Right lobe of liver (tissue), 4 donors: ENCODE data around the gene ITCH.

Source experiments
- POLR2A ChIP-seq: fragments of 450-650 bp; IDR thresholded peaks from one replicate; pipeline ENCODE4 v1.6.1; 2017; ENCODE audit warnings: antibody characterized with exemption, mild to moderate bottlenecking
- TF ChIP-seq, protein P1 (sequence below), 4 donors: fragments of 200-600 bp in 3 of 4; fragments of 450-650 bp in 1 of 4; IDR thresholded peaks; one replicate each; pipeline versions ENCODE4 v1.5.1 to v1.8.0; 2016 to 2022; ENCODE audit warnings: antibody characterized with exemption in 4 of 4, mild to moderate bottlenecking in 2 of 4
- donor health status: DM: no; HTN: no; CAD: no.
- donor health status: DM: no; HTN: no; CAD: no.
- donor health status: DM: no; HTN: yes; CAD: no.

DNA sequence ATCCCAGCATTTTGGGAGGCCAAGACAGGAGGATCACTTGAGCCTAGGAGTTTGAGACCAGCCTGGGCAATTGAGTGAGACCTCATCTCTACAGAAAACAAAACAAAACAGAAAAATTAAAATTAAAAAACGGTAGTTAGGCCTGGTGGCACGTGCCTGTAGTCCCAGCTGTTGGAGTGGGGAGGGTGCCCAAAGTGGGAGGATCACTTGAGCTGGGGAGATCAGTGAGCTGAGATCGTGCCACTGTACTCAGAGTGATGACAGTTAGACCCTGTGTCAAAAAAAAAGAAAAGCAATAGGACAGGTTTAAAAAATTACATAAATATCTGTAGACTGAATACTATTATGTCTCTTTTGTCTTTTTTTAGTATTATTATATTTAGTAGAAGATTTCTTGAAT is 64.3 kb downstream of the ITCH start:
- no peak for TF ChIP-seq POLR2A
- TF ChIP-seq, protein P1, sequence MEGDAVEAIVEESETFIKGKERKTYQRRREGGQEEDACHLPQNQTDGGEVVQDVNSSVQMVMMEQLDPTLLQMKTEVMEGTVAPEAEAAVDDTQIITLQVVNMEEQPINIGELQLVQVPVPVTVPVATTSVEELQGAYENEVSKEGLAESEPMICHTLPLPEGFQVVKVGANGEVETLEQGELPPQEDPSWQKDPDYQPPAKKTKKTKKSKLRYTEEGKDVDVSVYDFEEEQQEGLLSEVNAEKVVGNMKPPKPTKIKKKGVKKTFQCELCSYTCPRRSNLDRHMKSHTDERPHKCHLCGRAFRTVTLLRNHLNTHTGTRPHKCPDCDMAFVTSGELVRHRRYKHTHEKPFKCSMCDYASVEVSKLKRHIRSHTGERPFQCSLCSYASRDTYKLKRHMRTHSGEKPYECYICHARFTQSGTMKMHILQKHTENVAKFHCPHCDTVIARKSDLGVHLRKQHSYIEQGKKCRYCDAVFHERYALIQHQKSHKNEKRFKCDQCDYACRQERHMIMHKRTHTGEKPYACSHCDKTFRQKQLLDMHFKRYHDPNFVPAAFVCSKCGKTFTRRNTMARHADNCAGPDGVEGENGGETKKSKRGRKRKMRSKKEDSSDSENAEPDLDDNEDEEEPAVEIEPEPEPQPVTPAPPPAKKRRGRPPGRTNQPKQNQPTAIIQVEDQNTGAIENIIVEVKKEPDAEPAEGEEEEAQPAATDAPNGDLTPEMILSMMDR (IDR thresholded peaks at IDR 0.05): no peak
